Keratinocyte (primary cell): ENCODE measurements around the gene RNF8.

ENCODE experiments used
- CTCF ChIP-seq, 3 experiments: IDR thresholded peaks in 1 of 3; conservative IDR thresholded peaks in 1 of 3; optimal IDR thresholded peaks in 1 of 3; 2 replicates in 2 of 3; 3 replicates in 1 of 3; pipeline versions ENCODE3 to v1.5.1; 2011; ENCODE audit warnings: low read length in 3 of 3, mild to moderate bottlenecking in 3 of 3, moderate library complexity in 2 of 3, control low read depth in 1 of 3, inconsistent platforms in 1 of 3; ENCODE audit not compliant: insufficient read depth in 2 of 3; ENCODE audit errors: extremely low read depth in 1 of 3
- EZH2 ChIP-seq: IDR thresholded peaks from one replicate; pipeline ENCODE4 v1.6.1; 2012; ENCODE audit warnings: inconsistent platforms, mild to moderate bottlenecking, low read length, moderate library complexity

GRCh38 chr6:37366910-37367309 lies 13.1 kb downstream of the RNF8 start:
- TF ChIP-seq CTCF (optimal IDR thresholded peaks at IDR 0.05 in 1 of 3, IDR thresholded peaks at IDR 0.05 in 1 of 3, conservative IDR thresholded peaks at IDR 0.05 in 1 of 3; ENCODE audit: extremely low read depth in 1 of 3, insufficient read depth in 2 of 3, low read length in 3 of 3) (no peak), EZH2 (no peak)
